H1 (cell line): ENCODE measurements around the gene SLC25A45. TPM values are rescaled to one million over a fixed set of nuclear protein-coding genes. Genes with fewer than 3 reads are reported as not detected.
A peak's percentile ranks its signal among the peaks of the same experiment; 100 is the strongest.

Experiments
- CTCF ChIA-PET: fragments of 300-600 bp; sonication (Branson Sonifier 250); formaldehyde crosslinking; loops from one replicate; lab custom pipeline; 2021; ENCODE audit not compliant: partially characterized antibody; lab: Charles Lee
- POLR2A ChIA-PET: fragments of 300-600 bp; sonication (Branson Sonifier 250); formaldehyde crosslinking; loops from one replicate; lab custom pipeline; 2021; ENCODE audit warnings: inconsistent platforms; ENCODE audit not compliant: partially characterized antibody; lab: Charles Lee
- DNase-seq, 2 experiments: peaks; one replicate each; pipeline versions ENCODE4 v3.0.0 to v3.0.0-alpha.2; 2010 to 2022; ENCODE audit warnings: low spot score in 2 of 2, low read depth in 1 of 2, mixed read lengths in 1 of 2
- FAIRE-seq: peaks from 2 replicates; lab custom pipeline; 2011; peaks lifted over from hg19 to GRCh38; lab: Jason Lieb, UNC
- H2AFZ ChIP-seq: 2 replicates; pipeline ENCODE4 v1.8.1; 2012; ENCODE audit warnings: low read length, inconsistent platforms
- H2AK5ac ChIP-seq: 2 replicates; pipeline ENCODE4 v1.6.1; 2013; ENCODE audit warnings: low read depth, low read length
- H2BK120ac ChIP-seq: replicated peaks from 2 replicates; pipeline ENCODE3; 2013; ENCODE audit warnings: low read depth, low read length, inconsistent platforms
- H2BK12ac ChIP-seq: 2 replicates; pipeline ENCODE4 v1.6.1; 2013; ENCODE audit warnings: low read depth, low read length
- H2BK15ac ChIP-seq: 2 replicates; pipeline ENCODE4 v1.6.1; 2013; ENCODE audit warnings: low read length
- H2BK20ac ChIP-seq: 2 replicates; pipeline ENCODE4 v1.6.1; 2013; ENCODE audit warnings: low read length
- H2BK5ac ChIP-seq: 2 replicates; pipeline ENCODE4 v1.6.1; 2013; ENCODE audit warnings: low read depth, low read length
- H3K14ac ChIP-seq: 2 replicates; pipeline ENCODE4 v1.6.1; 2013; ENCODE audit warnings: inconsistent platforms; ENCODE audit not compliant: insufficient read length
- H3K18ac ChIP-seq: 2 replicates; pipeline ENCODE4 v1.6.1; 2013; ENCODE audit warnings: low read length; ENCODE audit errors: extremely low read depth
- H3K23ac ChIP-seq: 2 replicates; pipeline ENCODE4 v1.6.1; 2013; ENCODE audit warnings: inconsistent platforms; ENCODE audit not compliant: insufficient read length
- H3K23me2 ChIP-seq: 2 replicates; pipeline ENCODE4 v1.6.1; 2013; ENCODE audit warnings: low read depth, low read length
- H3K27ac ChIP-seq: 2 replicates; pipeline ENCODE4 v1.6.1; 2011; ENCODE audit warnings: low read depth, low read length, inconsistent platforms
- H3K27me3 ChIP-seq, 4 experiments: replicated peaks in 1 of 4; 1 replicate in 1 of 4; 2 replicates in 3 of 4; pipeline versions ENCODE4 v1.6.1 to v1.8.1; 2011 to 2013; ENCODE audit warnings: low read length in 3 of 4, mild to moderate bottlenecking in 3 of 4, inconsistent platforms in 2 of 4, mixed read lengths in 2 of 4, moderate library complexity in 1 of 4; ENCODE audit not compliant: control insufficient read depth in 3 of 4, insufficient read depth in 3 of 4; ENCODE audit errors: extremely low read depth in 1 of 4
- H3K36me3 ChIP-seq, 4 experiments: 2 replicates each; pipeline versions ENCODE4 v1.6.1 to v1.8.1; 2011 to 2013; ENCODE audit warnings: mild to moderate bottlenecking in 4 of 4, low read length in 3 of 4, moderate library complexity in 2 of 4, control low read depth in 1 of 4, inconsistent platforms in 1 of 4; ENCODE audit not compliant: insufficient read depth in 4 of 4, control insufficient read depth in 2 of 4
- H3K4ac ChIP-seq: replicated peaks from 2 replicates; pipeline ENCODE3; 2013; ENCODE audit warnings: low read length, low read depth, mixed read lengths, inconsistent platforms; ENCODE audit not compliant: insufficient read length
- H3K4me1 ChIP-seq, 4 experiments: replicated peaks in 1 of 4; 1 replicate in 1 of 4; 2 replicates in 3 of 4; pipeline versions ENCODE4 v1.6.1 to v1.8.1; 2011 to 2013; ENCODE audit warnings: low read length in 3 of 4, inconsistent platforms in 2 of 4, mixed read lengths in 1 of 4; ENCODE audit not compliant: insufficient read depth in 4 of 4, control insufficient read depth in 3 of 4
- H3K4me2 ChIP-seq, 2 experiments: 2 replicates each; pipeline versions ENCODE4 v1.6.1 to v1.8.1; 2011 to 2013; ENCODE audit warnings: low read depth in 2 of 2, low read length in 2 of 2, control low read depth in 1 of 2, inconsistent platforms in 1 of 2, mild to moderate bottlenecking in 1 of 2; ENCODE audit not compliant: insufficient read depth in 1 of 2
- H3K4me3 ChIP-seq, 4 experiments: fragments of 200-600, 300-600 bp in 1 of 4; sonication (generic), shearing (Covaris generic), sonication (Bioruptor Twin) in 1 of 4; 2 replicates each; pipeline versions ENCODE4 v1.5.1 to v1.8.1; 2011 to 2016; ENCODE audit warnings: low read length in 4 of 4, low read depth in 3 of 4, control low read depth in 2 of 4, inconsistent platforms in 2 of 4, mild to moderate bottlenecking in 2 of 4, mixed read lengths in 1 of 4, moderate library complexity in 1 of 4; ENCODE audit not compliant: insufficient read depth in 2 of 4; ENCODE audit errors: extremely low read depth in 1 of 4
- H3K56ac ChIP-seq: replicated peaks from 2 replicates; pipeline ENCODE3; 2013; ENCODE audit warnings: low read depth, mild to moderate bottlenecking, mixed read lengths, low read length, inconsistent platforms; ENCODE audit not compliant: insufficient read length
- H3K79me1 ChIP-seq: 2 replicates; pipeline ENCODE4 v1.6.1; 2013; ENCODE audit warnings: low read depth, low read length, control low read depth
- H3K79me2 ChIP-seq, 2 experiments: 2 replicates each; pipeline versions ENCODE4 v1.6.1 to v1.8.1; 2012 to 2013; ENCODE audit warnings: low read length in 2 of 2, mild to moderate bottlenecking in 2 of 2, inconsistent platforms in 1 of 2; ENCODE audit not compliant: insufficient read depth in 2 of 2, control insufficient read depth in 1 of 2
- H3K9ac ChIP-seq, 4 experiments: replicated peaks in 1 of 4; 1 replicate in 1 of 4; 2 replicates in 3 of 4; pipeline versions ENCODE4 v1.6.1 to v1.8.1; 2011 to 2013; ENCODE audit warnings: low read depth in 3 of 4, low read length in 3 of 4, control low read depth in 2 of 4, mild to moderate bottlenecking in 2 of 4, moderate library complexity in 2 of 4, inconsistent platforms in 1 of 4; ENCODE audit errors: extremely low read depth in 1 of 4
- H3K9me3 ChIP-seq, 2 experiments: 2 replicates each; pipeline versions ENCODE4 v1.6.1 to v1.8.1; 2012 to 2013; ENCODE audit warnings: mild to moderate bottlenecking in 2 of 2, moderate library complexity in 2 of 2, control low read depth in 1 of 2, inconsistent platforms in 1 of 2, low read depth in 1 of 2, low read length in 1 of 2, mixed read lengths in 1 of 2; ENCODE audit not compliant: insufficient read depth in 2 of 2
- H4K20me1 ChIP-seq, 2 experiments: replicated peaks in 1 of 2; 2 replicates each; pipeline versions ENCODE3 to v1.8.1; 2011 to 2013; ENCODE audit warnings: inconsistent platforms in 2 of 2, low read length in 2 of 2, mild to moderate bottlenecking in 1 of 2; ENCODE audit not compliant: insufficient read depth in 2 of 2, control insufficient read depth in 1 of 2
- H4K5ac ChIP-seq: 2 replicates; pipeline ENCODE4 v1.6.1; 2013; ENCODE audit warnings: low read length, low read depth, mixed read lengths, inconsistent platforms; ENCODE audit not compliant: insufficient read length
- H4K8ac ChIP-seq: 2 replicates; pipeline ENCODE4 v1.8.0; 2013; ENCODE audit warnings: mild to moderate bottlenecking, moderate library complexity, low read length, inconsistent platforms; ENCODE audit not compliant: insufficient read depth; ENCODE audit errors: extremely low read depth
- H4K91ac ChIP-seq: replicated peaks from 2 replicates; pipeline ENCODE3; 2013; ENCODE audit warnings: low read length, mixed read lengths, inconsistent platforms; ENCODE audit not compliant: insufficient read length
- CREB1 ChIP-seq: IDR thresholded peaks from 2 replicates; pipeline ENCODE4 v1.6.1; 2012; ENCODE audit warnings: inconsistent platforms
- MAFK ChIP-seq: IDR thresholded peaks from 2 replicates; pipeline ENCODE4 v1.6.1; 2012; ENCODE audit warnings: low read depth, mild to moderate bottlenecking, improper control_type of control experiment, low read length
- RAD21 ChIP-seq, 2 experiments: IDR thresholded peaks in 1 of 2; conservative IDR thresholded peaks in 1 of 2; 2 replicates each; pipeline ENCODE4 v1.6.1; 2011; ENCODE audit warnings: low read depth in 2 of 2, low read length in 2 of 2, improper control_type of control experiment in 1 of 2, inconsistent platforms in 1 of 2, mild to moderate bottlenecking in 1 of 2, moderate library complexity in 1 of 2
- SP4 ChIP-seq: IDR thresholded peaks from 2 replicates; pipeline ENCODE4 v1.6.1; 2012; ENCODE audit warnings: low read length, inconsistent platforms
- YY1 ChIP-seq: IDR thresholded peaks from 2 replicates; pipeline ENCODE4 v1.6.1; 2011; ENCODE audit warnings: low read depth, mild to moderate bottlenecking, low read length
- WGBS, 2 experiments: shearing (Covaris generic) in 1 of 2; methylation state at CpG; one replicate each; pipeline versions ENCODE4 v1.1.6 to v1.1.7; 2013 to 2015; ENCODE audit warnings: low lambda C conversion rate in 2 of 2, mixed read lengths in 2 of 2, inconsistent platforms in 1 of 2, low coverage in 1 of 2, missing lambda C conversion rate in 1 of 2; ENCODE audit not compliant: insufficient replicate concordance in 2 of 2, insufficient coverage in 1 of 2, insufficient read length in 1 of 2; ENCODE audit errors: extremely low coverage in 1 of 2, missing lambda C conversion rate in 1 of 2; 5-methylcytosine and 5-hydroxymethylcytosine counted together
- polyA plus RNA-seq, 7 experiments: library from polyadenylated mRNA; depleted of rRNA in 3 of 7; stranded (reverse) in 5 of 7; unstranded in 2 of 7; fragments of >200 nt in 5 of 7; fragments of 200-250 nt in 2 of 7; gene quantifications; 1 replicate in 5 of 7; 2 replicates in 1 of 7; 4 replicates in 1 of 7; pipeline versions ENCODE4 v1.2.1 to v1.2.3, GENCODE V29; 2011 to 2013; ENCODE audit warnings: missing spikeins in 2 of 7, mixed read lengths in 2 of 7
- total RNA-seq: library from RNA; stranded (reverse); fragmentation: NEBNext Ultra II Directional; extraction: Animal tissue kit (Norgen Biotek cat#: 25700); gene quantifications from 2 replicates; pipeline ENCODE4 v1.2.1, GENCODE V29; 2021

SLC25A45 gene
- total and polyA plus RNA-seq, 2 of the 8 experiments (the other 6 are each of a cell fraction or from before 2014, with no cell fraction given): 0.54 to 0.59 TPM

GRCh38 chr11:65416341-65416824, 33.9 kb upstream of the SLC25A45 start:
- H4K20me1 ChIP-seq: peaks cover 0 to 5% of the 10 kb centered on the region in 2 experiments
- H3K79me2 ChIP-seq: no peaks in the 10 kb centered on the region
- H3K9me3 ChIP-seq: no peaks in the 10 kb centered on the region
- H2BK120ac ChIP-seq: no peak overlapping the region
- no peak overlapping the region for H4K91ac ChIP-seq
- peaks cover 15 to 45% (median 32%) of the 10 kb centered on the region in 4 experiments for H3K4me1 ChIP-seq
- H3K56ac ChIP-seq: no peak overlapping the region
- H4K8ac ChIP-seq: peak overlapping the region; percentile 58; the same call in 1 of the 2 replicates
- no peak overlapping the region for H3K27ac ChIP-seq
- peak overlapping the region in 2 of 4 experiments; percentile 23 to 38; a peak in 2 of 8 replicates for H3K4me3 ChIP-seq
- no peaks in the 10 kb centered on the region for H3K79me1 ChIP-seq
- no peak overlapping the region for H3K14ac ChIP-seq
- peaks cover 4% of the 10 kb centered on the region; the same call in 1 of the 2 replicates for H3K23me2 ChIP-seq
- no peak overlapping the region for H2AK5ac ChIP-seq
- no peaks in the 10 kb centered on the region; a peak in 1 of 7 replicates for H3K27me3 ChIP-seq
- WGBS, 2 experiments: 10% methylated on average over 16 of the region's 18 CpGs; no CpG with 5 or more reads in 1 of the 2 experiments
- ChIA-PET CTCF (interaction anchor here (0.5 to 22.8 kb wide), 47 partner anchors 8 to 619 kb away, joined by 3 to 430 read pairs (median 6); partner anchors contain the start of genes FRMD8, MALAT1 and SCYL1), POLR2A (interaction anchor here (0.7 to 20.8 kb wide), 20 partner anchors 8 to 295 kb away, joined by 3 to 826 read pairs (median 4); partner anchors contain the start of genes FAU, FRMD8, MALAT1 and NEAT1)
- H3K18ac ChIP-seq: no peak overlapping the region
- H2BK12ac ChIP-seq: no peak overlapping the region
- DNase-seq (peak; percentile 68 to 98), FAIRE-seq (no peak)
- H3K36me3 ChIP-seq: no peaks in the 10 kb centered on the region
- peak overlapping the region; percentile 74; the same call in 1 of the 2 replicates for H2AFZ ChIP-seq
- H2BK20ac ChIP-seq: no peak overlapping the region
- no peak overlapping the region for H3K23ac ChIP-seq
- H3K4ac ChIP-seq: no peak overlapping the region
- H4K5ac ChIP-seq: no peak overlapping the region
- H3K9ac ChIP-seq: no peak overlapping the region; a peak in 1 of 7 replicates
- no peak overlapping the region for H2BK15ac ChIP-seq
- no peak overlapping the region; the same call in 1 of the 2 replicates for H2BK5ac ChIP-seq
- peak overlapping the region in 1 of 2 experiments; percentile 56; a peak in 3 of 4 replicates for H3K4me2 ChIP-seq
- TF ChIP-seq CREB1 (peak; percentile 45; the same call in 1 of the 2 replicates), SP4 (0 out of 2 replicates have a peak, but pooled peaks have one; percentile 64), MAFK (no peak), YY1 (peak; percentile 54; the same call in 1 of the 2 replicates), RAD21 (IDR thresholded peaks at IDR 0.05 in 1 of 2, conservative IDR thresholded peaks at IDR 0.05 in 1 of 2; ENCODE audit: low read depth in 2 of 2, low read length in 2 of 2) (peak; percentile 94 to 95)
